MCF 10A (cell line): ENCODE results near the gene PHF11. TPM values are rescaled to one million over a fixed set of nuclear protein-coding genes. Genes with fewer than 3 reads are reported as not detected.

Experiments
- BruUV-seq: library from RNA; stranded (reverse); fragments of 400-500 nt; replicated peaks from 2 replicates; lab custom pipeline; 2021; lab: Mats Ljungman, UMichigan
- CTCF ChIA-PET: fragments of 300-600 bp; sonication (Branson Sonifier 250); formaldehyde crosslinking; extraction: SDS; loops from one replicate; lab custom pipeline; 2021; ENCODE audit warnings: antibody characterized with exemption, inconsistent platforms; lab: Yijun Ruan, JAX
- POLR2A ChIA-PET: fragments of 300-600, 350-650 bp; sonication (Branson Sonifier 250); formaldehyde crosslinking; extraction: SDS; loops from one replicate; lab custom pipeline; 2020; ENCODE audit warnings: antibody characterized with exemption, inconsistent platforms; lab: Yijun Ruan, JAX
- DNase-seq: peaks from one replicate; pipeline ENCODE4 v3.0.0-alpha.2; 2018; ENCODE audit not compliant: unreplicated experiment
- H3K27ac Mint-ChIP-seq: one replicate; pipeline ENCODE4 v1.8.0; 2022; ENCODE audit warnings: mild to moderate bottlenecking, low read depth, mixed read lengths; ENCODE audit not compliant: unreplicated experiment
- H3K27me3 Mint-ChIP-seq: one replicate; pipeline ENCODE4 v1.8.0; 2022; ENCODE audit warnings: mixed read lengths; ENCODE audit not compliant: insufficient read depth, unreplicated experiment
- H3K36me3 Mint-ChIP-seq: one replicate; pipeline ENCODE4 v1.8.0; 2022; ENCODE audit warnings: mild to moderate bottlenecking, moderate library complexity, mixed read lengths; ENCODE audit not compliant: insufficient read depth, unreplicated experiment
- H3K4me1 Mint-ChIP-seq: one replicate; pipeline ENCODE4 v1.8.0; 2022; ENCODE audit warnings: mixed read lengths; ENCODE audit not compliant: insufficient read depth, unreplicated experiment
- H3K4me3 Mint-ChIP-seq: one replicate; pipeline ENCODE4 v1.8.0; 2022; ENCODE audit warnings: mild to moderate bottlenecking, moderate library complexity, mixed read lengths; ENCODE audit not compliant: unreplicated experiment
- H3K9me3 Mint-ChIP-seq: one replicate; pipeline ENCODE4 v1.8.0; 2022; ENCODE audit warnings: mixed read lengths; ENCODE audit not compliant: unreplicated experiment
- CTCF ChIP-seq: fragments of 200-600 bp; IDR thresholded peaks from one replicate; pipeline ENCODE4 v1.8.0; 2022; ENCODE audit warnings: antibody characterized with exemption, mild to moderate bottlenecking; ENCODE audit not compliant: unreplicated experiment
- intact Hi-C: fragments of 100-400 bp; cut with micrococcal nuclease; formaldehyde crosslinking; loops from 2 replicates; pipeline ENCODE4 v1.14.1; 2022
- total RNA-seq: library from RNA; stranded (reverse); gene quantifications from 2 replicates; pipeline ENCODE4 v1.2.3, GENCODE V29; 2022

Gene PHF11
- total RNA-seq, 1 experiment from 2014 or later, result 17.9 TPM

GRCh38 chr13:49516467-49516866 lies 20.7 kb downstream of the PHF11 start:
- no peak for TF ChIP-seq CTCF
- Mint-ChIP-seq H3K4me1 (no peaks in the 10 kb centered on the region), H3K27me3 (no peaks in the 10 kb centered on the region), H3K9me3 (no peaks in the 10 kb centered on the region), H3K27ac (no peak overlapping the region), H3K36me3 (peaks cover 47% of the 10 kb centered on the region), H3K4me3 (no peak overlapping the region)
- DNase-seq, result no peak
- intact Hi-C loops, result no loop called here
- ChIA-PET CTCF (interaction anchor here (0.9 kb wide), 1 partner anchor 10 kb away, joined by 3 read pairs; no protein-coding TSS in a partner anchor), POLR2A (interaction anchor here (0.7 kb wide), 2 partner anchors 72 to 91 kb away, joined by 3 read pairs; partner anchors contain the start of gene SETDB2)
- no TSS peak for BruUV-seq

- H3K4me3 Mint-ChIP-seq, result no peak overlapping the region
- H3K4me1 Mint-ChIP-seq, result no peaks in the 10 kb centered on the region
- POLR2A ChIA-PET, result interaction anchor here (0.6 kb wide), 1 partner anchor 67 kb away, joined by 3 read pairs; no protein-coding TSS in a partner anchor
- no TSS peak for BruUV-seq
- intact Hi-C loops, result no loop called here
- DNase-seq, result no peak
- H3K9me3 Mint-ChIP-seq, result no peaks in the 10 kb centered on the region
- peaks cover 48% of the 10 kb centered on the region for H3K36me3 Mint-ChIP-seq
- no peaks in the 10 kb centered on the region for H3K27me3 Mint-ChIP-seq
- H3K27ac Mint-ChIP-seq, result no peak overlapping the region
- TF ChIP-seq CTCF, result no peak
- CTCF ChIA-PET, result interaction anchor here (0.6 to 1.0 kb wide), 2 partner anchors 84 to 217 kb away, joined by 3 to 5 read pairs; no protein-coding TSS in a partner anchor
These were observed 21.7 kb downstream of the PHF11 start for GRCh38 chr13:49517461-49517860.

GRCh38 chr13:49521224-49521623 lies 25.5 kb downstream of the PHF11 start:
- Mint-ChIP-seq H3K36me3 (peaks cover 40% of the 10 kb centered on the region), H3K4me3 (no peak overlapping the region), H3K27me3 (no peaks in the 10 kb centered on the region), H3K9me3 (no peaks in the 10 kb centered on the region), H3K4me1 (no peaks in the 10 kb centered on the region), H3K27ac (no peak overlapping the region)
- CTCF ChIA-PET, result interaction anchor here (1.1 kb wide), 1 partner anchor 36 kb away, joined by 3 read pairs; no protein-coding TSS in a partner anchor
- no peak for DNase-seq
- BruUV-seq, result no TSS peak
- TF ChIP-seq CTCF, result no peak
- POLR2A ChIA-PET, result no interaction called here
- intact Hi-C loops, result no loop called here

- ChIA-PET POLR2A (interaction anchor here (0.6 to 0.8 kb wide), 2 partner anchors 61 to 67 kb away, joined by 3 read pairs; partner anchors contain the start of gene RCBTB1), CTCF (interaction anchor here (0.9 kb wide), 1 partner anchor 10 kb away, joined by 5 read pairs; no protein-coding TSS in a partner anchor)
- H3K27me3 Mint-ChIP-seq, result no peaks in the 10 kb centered on the region
- H3K36me3 Mint-ChIP-seq, result peaks cover 38% of the 10 kb centered on the region
- intact Hi-C loops, result no loop called here
- H3K9me3 Mint-ChIP-seq, result no peaks in the 10 kb centered on the region
- H3K4me1 Mint-ChIP-seq, result no peaks in the 10 kb centered on the region
- no peak overlapping the region for H3K4me3 Mint-ChIP-seq
- H3K27ac Mint-ChIP-seq, result no peak overlapping the region
- BruUV-seq, result no TSS peak
- no peak for TF ChIP-seq CTCF
- DNase-seq, result no peak
These were observed 29.2 kb downstream of the PHF11 start for GRCh38 chr13:49524740-49525501.
